ENCODE measurements around the gene GRM4.

Gene GRM4

GRCh38 chr6:34104628-34105027 is 41.3 kb downstream of the GRM4 start:
- TF ChIP-seq EZH2 (IDR thresholded peaks at IDR 0.05; ENCODE audit: borderline replicate concordance, low read length): no peak
- no peak for TF ChIP-seq CTCF (IDR thresholded peaks at IDR 0.05; ENCODE audit: low read length)
- Histone ChIP-seq H3K4me1 (ENCODE audit: insufficient read depth, low read length, severe bottlenecking) (no peaks in the 10 kb centered on the region), H3K79me2 (ENCODE audit: insufficient read depth, low read length) (no peaks in the 10 kb centered on the region), H3K27me3 (ENCODE audit: insufficient read depth, low read length) (peaks cover 10% of the 10 kb centered on the region; the same call in 1 of the 2 replicates), H3K9ac (ENCODE audit: low read length) (no peak overlapping the region), H4K20me1 (ENCODE audit: insufficient read depth, low read length) (no peaks in the 10 kb centered on the region), H3K9me2 (ENCODE audit: low read depth, low read length) (no peaks in the 10 kb centered on the region), H2AFZ (ENCODE audit: low read length) (no peak overlapping the region), H3K36me3 (ENCODE audit: insufficient read depth, low read length) (no peaks in the 10 kb centered on the region), H3K27ac (ENCODE audit: low read depth, low read length, poor library complexity, severe bottlenecking) (no peak overlapping the region), H3K9me3 (ENCODE audit: low read length) (no peaks in the 10 kb centered on the region), H3K4me2 (ENCODE audit: low read length) (no peak overlapping the region), H3K4me3 (ENCODE audit: low read depth, low read length, poor library complexity, severe bottlenecking) (no peak overlapping the region), H3F3A (ENCODE audit: insufficient read depth, low read length) (no peaks in the 10 kb centered on the region)

GRCh38 chr6:34104186-34104585 is 41.7 kb downstream of the GRM4 start:
- Histone ChIP-seq H3K9me2 (ENCODE audit: low read depth, low read length) (no peaks in the 10 kb centered on the region), H4K20me1 (ENCODE audit: insufficient read depth, low read length) (no peaks in the 10 kb centered on the region), H3K27ac (ENCODE audit: low read depth, low read length, poor library complexity, severe bottlenecking) (no peak overlapping the region), H3K9ac (ENCODE audit: low read length) (no peak overlapping the region), H3K4me3 (ENCODE audit: low read depth, low read length, poor library complexity, severe bottlenecking) (no peak overlapping the region), H3K9me3 (ENCODE audit: low read length) (no peaks in the 10 kb centered on the region), H3K36me3 (ENCODE audit: insufficient read depth, low read length) (no peaks in the 10 kb centered on the region), H3K27me3 (ENCODE audit: insufficient read depth, low read length) (peaks cover 13% of the 10 kb centered on the region; the same call in 1 of the 2 replicates), H3K4me1 (ENCODE audit: insufficient read depth, low read length, severe bottlenecking) (no peaks in the 10 kb centered on the region), H2AFZ (ENCODE audit: low read length) (no peak overlapping the region), H3F3A (ENCODE audit: insufficient read depth, low read length) (no peaks in the 10 kb centered on the region), H3K79me2 (ENCODE audit: insufficient read depth, low read length) (no peaks in the 10 kb centered on the region), H3K4me2 (ENCODE audit: low read length) (no peak overlapping the region)
- TF ChIP-seq EZH2 (IDR thresholded peaks at IDR 0.05; ENCODE audit: borderline replicate concordance, low read length) (no peak), CTCF (IDR thresholded peaks at IDR 0.05; ENCODE audit: low read length) (no peak)

- no peak overlapping the region for H3K4me3 ChIP-seq (ENCODE audit: low read depth, low read length, poor library complexity, severe bottlenecking)
- no peaks in the 10 kb centered on the region for H3K4me1 ChIP-seq (ENCODE audit: insufficient read depth, low read length, severe bottlenecking)
- no peak overlapping the region for H2AFZ ChIP-seq (ENCODE audit: low read length)
- no peaks in the 10 kb centered on the region for H4K20me1 ChIP-seq (ENCODE audit: insufficient read depth, low read length)
- H3K79me2 ChIP-seq (ENCODE audit: insufficient read depth, low read length): no peaks in the 10 kb centered on the region
- H3F3A ChIP-seq (ENCODE audit: insufficient read depth, low read length): no peaks in the 10 kb centered on the region
- H3K9me3 ChIP-seq (ENCODE audit: low read length): no peaks in the 10 kb centered on the region
- H3K27ac ChIP-seq (ENCODE audit: low read depth, low read length, poor library complexity, severe bottlenecking): no peak overlapping the region
- TF ChIP-seq CTCF (IDR thresholded peaks at IDR 0.05; ENCODE audit: low read length) (no peak), EZH2 (IDR thresholded peaks at IDR 0.05; ENCODE audit: borderline replicate concordance, low read length) (no peak)
- H3K9me2 ChIP-seq (ENCODE audit: low read depth, low read length): no peaks in the 10 kb centered on the region
- H3K36me3 ChIP-seq (ENCODE audit: insufficient read depth, low read length): no peaks in the 10 kb centered on the region
- H3K4me2 ChIP-seq (ENCODE audit: low read length): no peak overlapping the region
- peaks cover 13% of the 10 kb centered on the region; the same call in 1 of the 2 replicates for H3K27me3 ChIP-seq (ENCODE audit: insufficient read depth, low read length)
- no peak overlapping the region for H3K9ac ChIP-seq (ENCODE audit: low read length)
Measured at GRCh38 chr6:34103321-34103720, 42.6 kb downstream of the GRM4 start.

All from OCI-LY1 (cell line).